T-helper 1 cell treated with Interleukin-12 subunit alpha and Interleukin-12 subunit beta and Interleukin-4 antibody, amounts not matched to agents 30 ng/mL and 1 ng/mL, for 36 hours (primary cell): Measurements from ENCODE around the gene TCP11X1. TPM values are rescaled to one million over a fixed set of nuclear protein-coding genes. Genes with fewer than 3 reads are reported as not detected.
"Not testable (repeated sequence)": the region's sequence is repeated elsewhere in the genome, so short reads cannot be mapped to it uniquely, and the experiment has no call there.

Source experiments
- intact Hi-C: fragments of 100-400 bp; cut with micrococcal nuclease; formaldehyde crosslinking; loops from one replicate; pipeline ENCODE4 v1.15.1; 2024
- total RNA-seq: library from RNA; stranded (reverse); gene quantifications from 2 replicates; pipeline ENCODE4 v1.2.3, GENCODE V29; 2022

Gene TCP11X1
- total RNA-seq, result not detected in 2 replicates

GRCh38 chrX:102214986-102215385 is at the start of gene TCP11X1:
TCP11X1 (plus strand) TSS chrX:102215301.
- intact Hi-C loops, result not testable (repeated sequence)

- intact Hi-C loops, result no loop called here
Observed at GRCh38 chrX:102185967-102186720, 29.0 kb upstream of the TCP11X1 start.

DNA sequence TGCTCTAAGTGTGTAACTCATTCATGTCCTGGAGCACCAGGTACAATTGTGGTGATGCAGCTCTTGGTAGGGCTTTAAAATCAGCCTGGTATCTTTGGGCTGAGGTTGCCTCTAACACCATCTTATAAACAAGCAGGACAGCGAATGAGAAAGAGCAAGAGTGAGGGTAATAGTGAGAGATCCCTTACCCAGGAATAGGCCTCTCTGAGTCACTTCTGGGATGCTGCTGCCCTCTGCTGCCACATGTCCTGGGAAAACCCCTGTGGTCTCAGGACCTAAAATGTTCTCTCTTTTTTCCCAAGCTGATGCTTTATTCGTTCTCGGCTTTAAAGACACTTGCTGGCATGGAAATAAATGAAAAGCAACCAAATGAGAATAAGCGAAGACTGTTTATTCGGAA is 7.2 kb upstream of the TCP11X1 start:
- intact Hi-C loops, result not testable (repeated sequence)

- intact Hi-C loops, result not testable (repeated sequence)
Observed at GRCh38 chrX:102216497-102216896, 1.4 kb downstream of the TCP11X1 start.

DNA sequence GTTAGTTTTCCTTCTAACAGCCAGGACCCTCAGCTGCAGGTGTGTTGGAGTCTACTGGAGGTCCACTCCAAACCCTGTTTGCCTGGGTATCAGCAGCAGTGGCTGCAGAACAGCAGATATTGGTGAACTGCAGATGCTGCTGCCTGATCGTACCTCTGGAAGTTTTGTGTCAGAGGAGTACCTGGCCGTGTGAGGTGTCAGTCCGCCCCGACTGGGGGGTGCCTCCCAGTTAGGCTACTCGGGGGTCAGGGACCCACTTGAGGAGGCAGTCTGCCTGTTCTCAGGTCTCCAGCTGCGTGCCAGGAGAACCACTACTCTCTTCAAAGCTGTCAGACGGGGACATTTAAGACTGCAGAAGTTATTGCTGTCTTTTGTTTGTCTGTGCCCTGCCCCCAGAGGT is 20.6 kb downstream of the TCP11X1 start:
- intact Hi-C loops, result not testable (repeated sequence)

DNA sequence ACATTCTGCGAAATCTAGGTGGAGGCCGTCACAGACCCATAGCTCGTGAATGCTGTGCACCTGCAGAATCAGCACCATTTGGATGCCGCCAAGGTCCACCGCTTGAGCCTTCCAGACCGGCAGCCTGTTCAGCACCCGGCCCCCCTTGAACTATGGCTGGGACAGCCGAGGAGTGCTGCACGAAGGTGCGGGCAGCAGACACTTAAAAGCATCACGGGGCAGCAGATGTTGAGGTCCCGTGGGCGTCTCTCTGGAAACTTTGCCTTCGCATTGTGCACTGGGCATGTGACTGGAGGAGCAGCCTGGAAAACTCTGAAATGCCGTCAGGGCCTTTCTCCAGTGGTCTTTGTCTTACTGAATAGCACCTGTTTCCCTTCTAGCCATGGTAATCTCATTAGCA is 25.2 kb downstream of the TCP11X1 start:
- intact Hi-C loops, result not testable (repeated sequence)

GRCh38 chrX:102246893-102247292 is 31.8 kb downstream of the TCP11X1 start, which contains the start of gene NXF2:
NXF2 (plus strand) TSS chrX:102247167; CDS start chrX:102307079, 59,912 bp downstream.
- intact Hi-C loops, result not testable (repeated sequence)

DNA sequence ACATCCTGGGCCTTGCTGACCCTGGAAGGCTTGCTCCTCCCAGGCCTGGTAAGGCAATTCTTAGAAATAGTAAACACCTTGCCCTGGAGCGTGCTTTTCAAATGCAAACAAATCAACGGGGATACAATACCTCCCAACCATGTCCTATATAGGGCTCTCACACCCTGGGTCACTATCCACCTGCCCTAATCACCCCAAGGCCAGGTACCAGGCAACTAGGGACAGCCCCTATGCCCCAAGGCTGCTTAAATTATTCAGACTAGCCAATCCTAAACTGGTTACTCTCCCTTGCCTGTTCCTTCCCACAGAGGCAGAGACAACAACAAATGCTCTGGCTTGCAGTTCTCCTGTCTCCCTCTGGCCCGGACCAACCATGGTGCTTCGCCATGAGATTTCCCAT is 57.1 kb downstream of the TCP11X1 start:
- intact Hi-C loops, result not testable (repeated sequence)

Other genes with a start within 250 kb of the TCP11X1 start
- gene TCEAL2, start 89.6 kb upstream of the TCP11X1 start, total RNA-seq, result not detected in 2 replicates
- not detected in 2 replicates for gene TCEAL6, start 72.8 kb upstream of the TCP11X1 start, total RNA-seq
- 1.4 TPM in 2 replicates for gene BEX5, start 59.3 kb upstream of the TCP11X1 start, total RNA-seq
- gene NXF2, start 31.9 kb downstream of the TCP11X1 start, total RNA-seq, result not detected in 2 replicates
- not detected in 2 replicates for gene NXF2B, start 224.7 kb downstream of the TCP11X1 start, total RNA-seq